HG02759 (cell line): ENCODE results near the gene PHOSPHO1.

Experiments used
- ATAC-seq: cut with Tn5 transposase; IDR thresholded peaks from one replicate; pipeline ENCODE4 v1.9.1; 2021; ENCODE audit warnings: mild to moderate bottlenecking, moderate library complexity; ENCODE audit not compliant: unreplicated experiment

PHOSPHO1 gene

GRCh38 chr17:49244839-49245238 is 14.3 kb upstream of the PHOSPHO1 start:
- no peak for ATAC-seq

DNA sequence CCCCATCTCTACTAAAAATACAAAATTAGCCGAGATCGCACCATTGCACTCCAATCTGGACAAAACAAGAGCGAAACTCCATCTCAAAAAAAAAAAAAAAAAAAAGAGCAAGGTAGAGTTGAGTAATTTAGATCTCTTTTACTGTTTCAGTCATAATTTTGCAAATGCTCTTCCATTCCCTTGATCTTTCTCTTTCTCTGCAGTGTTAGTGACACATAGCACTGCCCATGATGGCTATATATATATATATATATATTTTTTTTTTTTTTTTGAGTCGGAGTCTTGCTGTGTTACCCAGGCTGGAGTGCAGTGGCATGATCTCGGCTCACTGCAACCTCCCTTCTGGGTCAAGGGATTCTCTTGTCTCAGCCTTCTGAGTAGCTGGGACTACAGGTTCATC is 12.2 kb upstream of the PHOSPHO1 start:
- no peak for ATAC-seq

GRCh38 chr17:49241692-49242397 is 11.3 kb upstream of the PHOSPHO1 start:
- no peak for ATAC-seq

DNA sequence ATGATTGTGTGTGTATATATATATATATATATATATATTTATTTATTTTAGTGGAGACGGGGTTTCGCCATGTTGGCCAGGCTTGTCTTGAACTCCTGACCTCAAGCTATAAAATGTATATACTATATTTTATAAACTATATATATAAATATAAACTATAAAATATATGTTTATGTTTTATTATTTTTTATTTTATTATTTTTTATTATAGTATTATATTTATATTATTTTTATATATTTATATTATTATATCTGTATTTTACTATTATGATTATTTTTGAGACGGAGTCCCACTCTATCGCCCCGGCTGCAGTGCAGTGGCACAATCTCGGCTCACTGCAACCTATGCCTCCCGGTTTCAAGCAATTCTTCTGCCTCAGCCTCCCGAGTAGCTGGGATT is 10.5 kb upstream of the PHOSPHO1 start:
- no peak for ATAC-seq

DNA sequence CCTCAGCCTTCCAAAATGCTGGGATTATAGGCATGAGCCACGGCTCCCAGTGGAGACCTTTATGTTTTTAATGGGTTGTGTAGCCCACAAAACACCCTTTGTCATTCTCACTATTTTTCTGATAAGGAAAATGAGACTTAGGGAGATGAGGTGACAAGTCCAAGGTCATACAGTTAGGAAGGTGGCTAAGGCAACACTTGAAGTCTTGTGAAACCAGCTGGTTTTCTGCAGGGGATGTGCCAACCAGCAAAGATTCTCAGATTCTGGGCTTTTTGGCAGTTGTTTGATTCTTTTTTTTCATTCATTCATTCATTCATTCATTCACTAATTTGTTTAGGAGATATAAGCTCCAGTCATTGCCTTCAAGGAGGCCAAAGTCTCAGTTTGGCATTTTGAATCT is 10.0 kb upstream of the PHOSPHO1 start:
- no peak for ATAC-seq

DNA sequence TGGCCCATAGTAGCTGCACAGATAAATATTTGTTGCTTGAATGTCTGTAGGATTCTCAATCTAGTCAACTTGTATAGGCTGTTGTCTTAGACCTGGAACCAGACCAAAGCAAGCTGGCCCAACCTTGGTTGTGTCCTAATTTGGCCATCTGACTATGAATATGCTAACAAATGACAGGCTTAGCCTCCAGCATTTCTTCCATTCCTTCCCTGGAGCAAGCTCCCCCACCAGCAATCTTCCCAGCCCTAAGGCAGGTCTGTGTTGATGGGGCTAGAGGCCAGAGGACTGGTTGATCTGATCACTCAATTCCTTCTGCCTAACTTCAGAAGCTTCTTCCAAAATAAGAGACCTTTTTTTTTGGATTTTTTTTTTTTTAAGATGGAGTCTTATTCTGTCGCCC is 9.4 kb upstream of the PHOSPHO1 start:
- ATAC-seq = no peak

GRCh38 chr17:49235896-49236295 is 5.3 kb upstream of the PHOSPHO1 start:
- no peak for ATAC-seq

DNA sequence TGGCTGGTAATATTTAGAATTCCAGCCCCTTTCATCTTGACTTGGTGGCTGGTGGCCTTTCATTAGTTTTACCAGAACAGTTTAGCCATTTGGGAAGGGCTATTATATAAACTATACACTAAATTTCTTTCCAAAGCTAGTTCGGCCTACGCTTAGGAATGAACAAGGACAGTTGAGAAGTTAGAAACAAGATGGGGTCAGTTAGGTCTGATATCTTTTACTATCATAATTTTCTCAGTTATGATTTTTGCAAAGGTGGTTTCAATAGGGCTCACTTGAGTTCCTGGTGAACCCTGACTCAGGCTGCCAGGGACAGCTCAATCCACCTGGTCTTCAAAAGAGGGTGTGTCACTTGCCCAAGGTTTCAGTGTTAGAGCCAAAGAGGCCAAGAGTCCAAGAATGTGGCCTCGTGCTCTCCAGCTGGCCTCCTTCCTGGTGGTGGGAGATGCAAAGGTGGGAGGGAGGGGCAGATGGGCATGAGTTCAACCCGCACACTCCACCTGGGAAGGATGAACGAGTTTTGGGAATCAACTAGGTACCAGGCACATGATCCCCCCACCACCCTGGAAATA is 4.0 kb upstream of the PHOSPHO1 start:
- ATAC-seq = no peak

GRCh38 chr17:49231563-49231894 is 942 bp upstream of the PHOSPHO1 start:
- no peak for ATAC-seq

DNA sequence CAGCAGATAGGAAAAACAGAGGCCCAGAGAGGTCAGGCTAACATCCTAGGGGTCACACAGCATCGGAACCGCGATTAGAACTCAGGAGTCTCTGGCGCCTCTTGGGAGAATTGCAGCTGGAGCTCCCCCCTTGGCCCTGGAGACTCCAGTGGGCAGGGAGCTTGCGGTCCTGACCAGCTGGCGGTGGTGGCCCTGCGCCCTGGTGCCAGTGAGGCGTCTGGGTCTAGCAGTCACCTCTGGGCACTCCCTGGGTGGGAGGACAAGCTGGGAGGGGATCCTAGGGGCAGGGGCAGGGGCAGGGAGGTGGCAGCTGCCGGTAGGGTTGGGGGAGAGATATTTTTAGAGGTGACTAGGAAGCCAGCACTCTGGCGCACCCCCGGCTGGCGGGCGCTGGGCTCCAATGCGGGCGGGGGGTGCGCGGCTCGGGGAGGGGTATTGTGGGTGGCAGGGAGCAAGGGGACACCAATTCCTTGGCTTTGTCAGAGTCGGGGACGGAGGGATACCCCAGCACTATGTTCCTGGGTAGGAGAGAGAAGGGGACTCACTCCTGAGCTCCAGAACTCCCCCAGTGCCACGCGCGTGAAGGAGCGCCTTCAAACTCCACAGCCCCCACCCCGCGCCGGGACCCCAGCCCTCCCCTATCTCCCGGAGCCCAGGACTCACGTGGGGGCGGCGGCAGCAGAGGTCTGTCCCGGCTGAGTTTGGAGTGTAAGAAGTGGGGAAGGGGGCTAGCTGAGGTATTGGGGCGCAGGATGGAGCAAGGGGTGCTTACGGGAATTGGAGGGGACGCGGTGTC is 584 bp downstream of the PHOSPHO1 start:
- no peak for ATAC-seq

- no peak for ATAC-seq
Measured at GRCh38 chr17:49229076-49229804, 1.3 kb downstream of the PHOSPHO1 start.

GRCh38 chr17:49227436-49228261 is 2.9 kb downstream of the PHOSPHO1 start:
- no peak for ATAC-seq

- no peak for ATAC-seq
Measured at GRCh38 chr17:49226771-49227435, 3.7 kb downstream of the PHOSPHO1 start.

- ATAC-seq = no peak
Measured at GRCh38 chr17:49225554-49226236, 4.9 kb downstream of the PHOSPHO1 start.

- ATAC-seq = no peak
Measured at GRCh38 chr17:49224997-49225337, 5.6 kb downstream of the PHOSPHO1 start.

- no peak for ATAC-seq
Measured at GRCh38 chr17:49224198-49224996, 6.2 kb downstream of the PHOSPHO1 start.

DNA sequence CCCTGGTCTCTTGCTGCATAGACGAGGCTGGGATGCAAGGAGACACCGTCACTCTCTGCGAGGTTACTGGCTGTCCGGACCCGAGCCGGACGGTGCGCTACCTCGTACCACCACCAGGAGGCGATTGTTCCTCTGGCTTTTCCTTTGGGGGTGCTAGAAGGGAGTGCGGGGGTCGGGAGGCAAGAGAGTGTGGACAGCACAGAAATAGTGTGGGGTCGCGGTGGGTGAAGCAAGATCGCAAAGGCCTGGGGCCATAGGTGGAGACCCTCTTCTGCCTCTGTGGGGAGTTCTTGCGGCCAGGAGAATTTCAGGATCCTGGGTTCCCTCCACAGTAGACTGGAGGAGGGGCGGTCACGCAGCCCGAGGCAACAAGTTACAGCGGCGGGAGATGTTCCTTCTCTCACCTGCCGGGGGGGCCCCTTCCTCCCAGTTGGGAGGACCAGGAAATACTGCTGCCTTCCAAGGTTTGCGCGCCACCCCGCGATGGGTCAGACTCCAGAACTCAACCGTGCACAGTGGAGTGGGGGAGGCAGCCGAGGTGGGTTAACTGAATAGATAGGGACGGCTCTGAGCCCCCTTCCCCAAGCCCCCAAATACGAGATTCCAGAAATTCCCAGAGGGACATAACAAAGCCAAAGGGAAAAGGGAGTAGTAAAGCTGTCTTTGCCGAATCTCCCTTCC is 6.9 kb downstream of the PHOSPHO1 start:
- no peak for ATAC-seq

DNA sequence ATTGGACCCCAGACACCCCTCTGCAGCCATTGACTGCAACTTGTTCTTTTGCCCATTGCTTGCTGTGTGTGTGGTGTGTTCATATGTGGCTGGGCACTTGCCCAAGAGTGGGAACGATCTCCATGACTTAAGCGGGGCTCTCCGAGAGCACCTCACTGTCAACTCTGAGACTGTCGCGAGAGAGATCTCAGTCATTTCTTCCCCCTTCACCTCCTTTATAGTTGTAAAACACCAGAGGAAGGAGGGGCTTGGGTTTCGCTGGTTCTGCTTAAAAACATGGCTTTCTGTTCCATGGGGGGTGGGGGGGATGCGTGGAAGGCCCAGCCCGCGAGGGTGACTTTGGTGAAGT is 7.4 kb downstream of the PHOSPHO1 start:
- no peak for ATAC-seq
